GM18868 (cell line): ENCODE measurements around the gene FASN.

Source experiments
- ATAC-seq: cut with Tn5 transposase; IDR thresholded peaks from one replicate; pipeline ENCODE4 v1.9.1; 2021; ENCODE audit warnings: mild to moderate bottlenecking, moderate library complexity; ENCODE audit not compliant: unreplicated experiment

The FASN gene

GRCh38 chr17:82089723-82090548 lies 8.1 kb downstream of the FASN start:
- no peak for ATAC-seq

- no peak for ATAC-seq
Measured at GRCh38 chr17:82088838-82089722, 9.0 kb downstream of the FASN start.

GRCh38 chr17:82087961-82088837 lies 9.8 kb downstream of the FASN start:
- ATAC-seq, result no peak

- no peak for ATAC-seq
Measured at GRCh38 chr17:82086941-82087906, 10.8 kb downstream of the FASN start.

GRCh38 chr17:82085931-82086764 lies 11.9 kb downstream of the FASN start:
- no peak for ATAC-seq

GRCh38 chr17:82085031-82085861 lies 12.8 kb downstream of the FASN start:
- ATAC-seq, result no peak

GRCh38 chr17:82084373-82085030 lies 13.5 kb downstream of the FASN start:
- no peak for ATAC-seq

- no peak for ATAC-seq
Measured at GRCh38 chr17:82083533-82084359, 14.3 kb downstream of the FASN start.

GRCh38 chr17:82083009-82083408 lies 15.0 kb downstream of the FASN start:
- ATAC-seq, result no peak

- no peak for ATAC-seq
Measured at GRCh38 chr17:82082456-82082855, 15.6 kb downstream of the FASN start.

GRCh38 chr17:82081966-82082365 lies 16.1 kb downstream of the FASN start:
- no peak for ATAC-seq

GRCh38 chr17:82081546-82081945 lies 16.5 kb downstream of the FASN start:
- no peak for ATAC-seq

GRCh38 chr17:82080789-82081464 lies 17.1 kb downstream of the FASN start:
- no peak for ATAC-seq

GRCh38 chr17:82080048-82080788 lies 17.8 kb downstream of the FASN start:
- no peak for ATAC-seq

- ATAC-seq, result no peak
Measured at GRCh38 chr17:82079001-82079677, 18.9 kb downstream of the FASN start.
